HG03045 (cell line): ENCODE data around the gene HEMK1.

ENCODE experiments used
- ATAC-seq: cut with Tn5 transposase; IDR thresholded peaks from one replicate; pipeline ENCODE4 v1.9.1; 2021; ENCODE audit warnings: mild to moderate bottlenecking, moderate library complexity; ENCODE audit not compliant: unreplicated experiment

Gene HEMK1

DNA sequence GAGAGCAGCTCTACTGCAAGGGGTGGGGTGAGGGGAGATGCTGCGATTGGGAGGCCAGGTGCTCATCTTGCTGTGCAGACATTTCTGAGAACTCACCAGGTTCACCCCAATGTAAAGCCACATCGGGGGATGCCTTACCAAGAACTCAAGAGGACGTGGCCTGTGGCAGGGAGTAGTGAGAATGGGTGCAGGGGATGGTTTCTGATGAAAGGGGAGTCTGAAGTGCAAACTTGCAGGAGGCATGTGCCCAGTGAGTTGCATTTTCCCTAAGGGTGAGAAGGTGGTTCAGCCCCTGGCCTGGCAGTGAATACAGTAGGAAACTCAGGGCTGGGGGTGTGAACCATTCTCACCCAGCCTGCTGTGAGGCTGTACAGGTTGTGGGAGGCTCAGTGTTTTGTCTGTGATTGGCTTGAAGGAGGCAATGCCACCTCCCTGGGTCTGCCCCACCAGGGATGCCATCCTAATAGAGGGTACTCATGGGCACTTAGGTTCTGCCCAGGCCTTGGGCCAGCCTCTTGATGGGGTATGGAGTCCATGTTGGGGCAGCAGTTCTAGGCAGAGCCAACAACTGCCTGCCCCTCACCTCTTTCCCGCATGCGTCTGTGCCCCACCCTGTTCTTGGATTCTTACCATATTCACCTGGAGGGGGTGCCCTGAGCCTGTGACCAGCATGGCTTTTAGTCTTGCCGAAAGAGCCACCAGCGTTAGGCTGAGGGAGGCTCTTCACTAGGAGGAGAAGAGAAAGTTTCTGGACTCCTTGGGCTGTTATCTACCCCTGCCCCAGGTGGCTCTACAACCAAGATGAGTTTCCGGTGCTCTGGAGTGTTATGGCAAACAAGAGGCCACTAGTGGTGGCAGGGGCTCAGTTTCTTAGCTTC is 4.5 kb downstream of the HEMK1 start:
- no peak for ATAC-seq

- no peak for ATAC-seq
Measured at GRCh38 chr3:50574444-50574831, 5.1 kb downstream of the HEMK1 start.

DNA sequence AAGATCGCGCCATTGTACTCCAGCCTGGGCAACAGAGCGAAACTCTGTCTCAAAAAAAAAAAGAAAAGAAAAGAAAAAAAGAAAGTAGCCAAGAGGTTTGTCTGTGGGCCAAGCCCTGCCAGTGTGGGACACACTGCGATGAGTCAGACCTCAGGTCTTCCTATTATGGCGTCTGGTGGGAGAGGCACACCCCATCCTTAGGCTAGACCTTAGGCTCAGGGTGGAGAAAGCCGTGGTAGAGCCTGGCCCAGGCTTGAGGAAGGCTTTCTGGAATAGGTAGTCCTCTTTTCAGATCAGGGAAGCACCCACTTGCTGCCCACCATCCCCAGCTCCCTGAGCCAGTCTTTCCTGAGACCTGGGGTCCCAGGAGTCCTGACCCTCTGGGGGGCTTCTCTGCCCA is 6.0 kb downstream of the HEMK1 start:
- ATAC-seq, result no peak

- no peak for ATAC-seq
Measured at GRCh38 chr3:50577348-50577747, 8.0 kb downstream of the HEMK1 start.

DNA sequence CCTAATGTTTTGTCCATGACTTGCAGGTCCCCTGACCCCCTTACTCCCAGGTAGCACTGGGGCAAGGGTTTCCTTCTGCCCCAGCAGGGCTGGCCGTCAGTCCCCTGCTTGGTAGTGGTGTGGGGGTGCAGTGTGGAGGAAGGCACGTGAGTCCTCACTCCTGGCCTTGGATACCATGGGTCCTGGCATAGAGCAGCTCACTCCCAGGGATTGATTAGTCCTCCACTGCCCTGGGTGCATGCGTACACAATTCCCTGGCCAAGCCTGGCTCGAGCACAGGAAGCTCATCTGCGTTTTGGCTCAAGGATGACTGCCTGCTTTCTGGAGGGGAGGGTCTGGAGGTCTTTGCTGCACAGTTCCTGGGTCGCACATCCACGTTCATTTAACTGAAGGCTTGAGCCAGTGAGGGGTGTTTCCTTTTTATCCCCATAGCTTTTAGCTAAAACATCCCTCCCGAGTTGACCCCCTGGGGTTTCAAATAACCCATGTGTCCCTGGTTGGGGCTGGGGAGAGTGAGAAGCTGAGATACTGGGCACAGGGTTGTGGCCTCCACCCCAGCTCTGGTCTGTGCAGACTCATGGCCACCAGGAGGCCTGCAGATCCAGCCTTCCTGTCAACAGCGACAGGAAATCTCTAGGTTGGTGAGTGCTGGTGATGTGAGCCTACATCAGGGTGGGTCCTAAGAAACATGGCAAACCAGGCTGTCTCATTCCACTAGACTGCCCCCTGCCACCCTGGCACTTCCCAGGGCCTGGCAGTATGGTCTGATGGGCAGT is 11.5 kb downstream of the HEMK1 start:
- ATAC-seq, result no peak

- no peak for ATAC-seq
Measured at GRCh38 chr3:50581459-50581842, 12.1 kb downstream of the HEMK1 start.

DNA sequence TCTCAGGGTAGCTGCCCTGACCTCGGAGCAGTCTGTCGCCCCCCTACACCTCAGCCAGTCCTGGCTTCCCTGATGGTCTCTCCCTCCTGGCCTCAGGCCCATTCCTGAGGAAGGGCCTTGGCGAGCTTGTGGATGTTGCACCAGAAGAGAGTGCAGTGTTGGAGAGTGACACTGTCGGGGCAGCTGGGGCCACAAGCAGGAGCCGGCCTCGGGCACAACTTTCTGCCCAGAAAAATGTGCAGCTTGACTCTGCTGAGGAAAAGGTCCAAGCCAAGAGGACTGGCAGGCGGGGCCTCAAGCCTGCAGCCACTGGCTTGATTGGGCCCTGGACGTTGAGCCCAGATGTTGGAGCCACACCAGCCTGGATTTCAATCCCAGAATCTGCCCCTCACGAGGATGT is 12.8 kb downstream of the HEMK1 start:
- ATAC-seq, result no peak

GRCh38 chr3:50583897-50584296 is 14.6 kb downstream of the HEMK1 start:
- no peak for ATAC-seq

DNA sequence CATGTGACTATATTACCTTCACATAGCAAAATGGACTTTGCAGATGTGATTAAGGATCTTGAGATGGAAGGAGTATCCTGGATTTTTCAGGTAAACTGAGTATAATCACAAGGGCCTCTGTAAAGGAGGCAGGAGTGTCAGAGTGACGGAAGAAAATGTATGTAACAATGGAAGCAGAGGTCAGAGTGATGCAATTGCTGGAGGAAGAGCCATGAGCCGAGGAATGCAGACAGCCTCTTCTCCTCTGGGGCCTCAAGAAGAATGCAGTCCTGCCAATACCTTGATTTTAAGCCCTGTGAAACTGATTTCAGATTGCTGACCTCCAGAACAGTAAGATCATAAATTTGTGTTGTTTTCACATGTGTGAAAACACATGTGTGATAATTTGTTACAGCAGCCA is 15.1 kb downstream of the HEMK1 start:
- ATAC-seq, result no peak

- no peak for ATAC-seq
Measured at GRCh38 chr3:50585919-50586762, 16.8 kb downstream of the HEMK1 start.

GRCh38 chr3:50586763-50587070 is 17.4 kb downstream of the HEMK1 start:
- no peak for ATAC-seq

DNA sequence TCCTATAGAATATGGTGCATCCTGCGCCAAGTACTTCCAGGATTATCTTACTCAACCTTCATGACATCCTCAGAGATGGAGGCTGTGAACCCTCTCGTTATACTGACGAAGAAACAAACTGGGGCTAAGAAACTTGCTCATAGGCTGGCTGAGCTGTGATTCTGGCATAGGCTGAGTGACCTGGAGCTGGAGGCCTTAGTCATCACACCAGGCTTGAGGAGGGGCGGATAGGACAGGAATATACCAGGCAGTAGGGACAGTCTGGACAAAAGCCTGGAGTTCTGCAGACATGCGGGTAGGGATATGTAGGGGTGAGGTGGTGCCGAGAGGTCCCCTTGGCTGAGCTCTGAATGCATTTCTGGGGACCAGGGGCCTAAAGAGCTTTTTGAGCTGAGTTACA is 18.1 kb downstream of the HEMK1 start:
- ATAC-seq, result no peak

DNA sequence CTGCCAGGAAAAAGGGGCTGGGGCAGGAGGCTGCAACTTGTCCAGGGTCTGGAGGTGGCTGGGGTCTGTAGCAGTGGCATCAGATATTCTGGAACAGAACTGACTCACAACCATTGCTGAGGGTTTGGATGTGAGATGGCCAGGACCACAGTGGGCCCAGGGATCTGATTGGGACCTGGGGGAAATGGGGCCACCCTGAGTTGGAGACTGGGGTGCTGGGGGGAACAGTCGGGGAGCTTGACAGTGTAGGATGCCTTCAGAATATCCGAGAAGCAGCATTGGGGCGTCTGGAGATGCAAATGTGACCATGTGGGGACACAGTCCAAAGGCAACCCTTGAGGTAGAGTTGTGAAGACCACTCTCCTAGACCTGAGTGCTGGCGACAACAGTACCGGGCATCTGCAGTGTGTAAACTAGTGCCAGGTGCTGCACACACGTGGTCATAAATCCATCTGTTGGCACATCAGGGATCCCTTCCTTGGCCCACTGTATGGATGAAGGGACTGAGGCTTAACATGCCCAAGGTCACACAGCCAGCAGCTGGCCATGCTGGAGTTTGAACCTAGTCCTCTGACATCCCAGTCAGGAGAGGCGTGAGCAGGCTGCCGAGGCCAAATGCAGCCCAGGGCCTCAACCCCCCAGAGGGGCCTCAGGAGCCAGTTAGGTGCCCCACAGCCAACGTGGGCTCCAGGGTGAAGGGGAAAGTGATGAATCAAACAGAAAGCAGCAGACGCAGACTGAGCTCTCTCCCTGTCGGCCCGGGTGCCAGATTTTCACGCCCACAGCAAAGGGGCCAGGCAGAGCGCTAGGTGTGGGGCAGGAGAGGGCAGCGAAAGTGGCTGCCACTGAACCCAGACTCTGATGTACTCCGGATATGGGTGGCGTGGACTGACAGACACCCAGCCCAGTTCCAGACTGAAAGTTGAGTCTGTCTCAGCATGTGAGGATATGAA is 18.8 kb downstream of the HEMK1 start:
- peak; percentile 37 for ATAC-seq

DNA sequence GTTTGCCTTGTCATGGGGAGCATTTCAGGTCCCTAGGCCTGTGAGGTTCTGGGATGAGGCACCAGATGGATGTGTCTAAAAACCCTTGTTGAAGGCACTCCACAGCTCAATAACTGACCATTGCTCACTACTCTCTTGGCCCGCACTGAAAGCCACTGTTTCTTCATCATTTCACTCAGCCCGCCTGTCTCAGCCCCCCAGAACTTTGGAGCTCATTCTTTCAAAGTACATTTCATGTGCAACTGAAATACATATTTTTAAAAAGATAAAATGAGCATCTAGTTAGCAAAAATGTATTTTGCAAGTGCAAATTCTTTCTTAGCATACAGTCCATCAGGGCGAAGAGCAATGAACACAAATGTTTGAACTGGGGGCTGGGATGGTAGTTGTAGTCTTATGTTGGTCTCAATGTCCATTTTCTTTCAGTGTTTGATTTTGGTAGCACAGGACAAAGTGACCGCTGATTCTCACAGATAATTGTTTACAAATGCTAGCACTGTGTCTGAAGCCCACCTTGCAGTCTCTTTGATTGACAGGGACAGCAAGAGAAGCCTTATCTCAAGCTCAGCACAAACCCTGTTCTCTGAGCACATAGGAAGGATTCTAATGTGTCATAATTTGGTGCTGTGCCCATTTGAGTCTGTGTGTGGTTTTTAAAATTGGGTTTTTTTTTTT is 19.6 kb downstream of the HEMK1 start:
- no peak for ATAC-seq

- no peak for ATAC-seq
Measured at GRCh38 chr3:50591196-50591741, 21.9 kb downstream of the HEMK1 start.

DNA sequence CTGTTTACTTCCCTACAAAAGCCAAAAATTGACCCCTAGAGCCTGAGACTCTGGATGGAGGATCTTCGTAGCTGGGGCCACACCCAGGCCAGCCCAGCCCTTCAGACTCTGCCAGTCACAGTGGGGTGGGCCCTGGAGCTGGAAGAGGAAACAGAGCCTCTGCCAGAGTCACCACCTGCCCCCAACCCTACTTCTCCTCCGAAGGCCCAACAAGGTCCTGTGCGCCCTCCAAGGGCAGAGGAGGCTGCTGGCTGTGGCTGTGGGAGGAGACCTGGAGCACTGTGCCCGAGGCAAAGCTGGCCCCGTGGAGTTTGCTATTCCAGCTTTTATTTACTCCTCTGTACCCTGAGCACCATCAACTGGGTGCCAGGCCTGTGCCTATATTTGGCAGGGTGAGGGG is 23.2 kb downstream of the HEMK1 start:
- no peak for ATAC-seq

- no peak for ATAC-seq
Measured at GRCh38 chr3:50594253-50594785, 25.0 kb downstream of the HEMK1 start.

DNA sequence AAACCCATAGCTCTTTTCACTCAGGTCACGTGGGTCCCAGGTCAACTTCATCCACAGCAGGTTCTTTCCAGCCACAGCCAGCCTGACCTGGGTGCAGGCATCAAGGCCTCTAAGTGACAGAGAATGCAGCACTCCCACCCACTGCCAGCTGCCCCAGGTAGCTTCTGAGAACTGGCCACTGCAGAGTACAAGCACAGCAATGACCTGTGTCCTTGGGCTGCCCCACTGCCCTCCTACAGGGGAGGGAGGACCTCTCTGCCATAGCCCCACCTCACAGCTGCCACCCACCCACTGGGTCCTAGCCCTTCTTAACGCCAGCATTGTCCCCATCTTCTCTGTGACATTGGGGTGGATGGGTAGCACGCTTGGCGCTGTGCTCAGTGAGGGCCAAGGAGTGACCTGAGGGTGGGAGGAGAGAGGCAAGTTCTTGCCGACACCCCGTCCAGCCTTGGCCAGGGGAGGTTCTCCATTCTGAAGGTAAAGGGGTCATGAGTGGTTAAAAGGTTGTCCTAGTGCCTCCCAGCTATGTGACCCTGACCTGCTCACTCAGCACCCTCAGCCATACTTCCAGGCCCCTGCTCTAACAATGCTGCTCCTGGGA is 29.9 kb downstream of the HEMK1 start:
- ATAC-seq, result no peak

DNA sequence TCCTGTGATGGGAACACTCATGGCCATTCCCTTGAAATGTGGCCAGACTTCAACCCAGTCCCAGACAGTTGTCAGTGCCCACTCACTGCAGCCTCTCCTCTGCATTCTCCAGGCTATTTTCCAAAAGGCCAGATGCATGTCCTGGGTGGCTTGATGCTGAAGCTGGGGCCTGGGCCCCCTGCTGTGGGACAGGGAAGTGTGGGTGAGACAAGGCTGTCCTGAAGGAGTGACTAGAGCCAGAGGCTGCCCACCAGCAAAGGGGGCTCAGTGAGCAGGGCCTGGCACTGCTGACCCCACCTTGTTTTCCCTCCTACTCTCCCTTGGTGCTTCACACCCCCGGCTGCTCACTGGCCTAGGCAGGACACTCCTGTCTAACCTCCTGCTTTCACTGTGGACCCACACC is 30.4 kb downstream of the HEMK1 start:
- no peak for ATAC-seq
